Activated CD4-positive, CD25-positive, alpha-beta regulatory T cell treated with anti-CD3 and anti-CD28 coated beads, Interleukin-2, amount 50 U/mL, for 24 hours (primary cell): Measurements from ENCODE around the gene C1QTNF1.
A peak's percentile ranks its signal among the peaks of the same experiment; 100 is the strongest.

ENCODE experiments used
- ATAC-seq, 2 donors: fragments of 150-1000 bp; cut with Tn5 transposase; one replicate each; pipeline ENCODE4 v1.10.0; 2021; ENCODE audit warnings: mild to moderate bottlenecking in 1 of 2, moderate library complexity in 1 of 2

C1QTNF1 gene

DNA sequence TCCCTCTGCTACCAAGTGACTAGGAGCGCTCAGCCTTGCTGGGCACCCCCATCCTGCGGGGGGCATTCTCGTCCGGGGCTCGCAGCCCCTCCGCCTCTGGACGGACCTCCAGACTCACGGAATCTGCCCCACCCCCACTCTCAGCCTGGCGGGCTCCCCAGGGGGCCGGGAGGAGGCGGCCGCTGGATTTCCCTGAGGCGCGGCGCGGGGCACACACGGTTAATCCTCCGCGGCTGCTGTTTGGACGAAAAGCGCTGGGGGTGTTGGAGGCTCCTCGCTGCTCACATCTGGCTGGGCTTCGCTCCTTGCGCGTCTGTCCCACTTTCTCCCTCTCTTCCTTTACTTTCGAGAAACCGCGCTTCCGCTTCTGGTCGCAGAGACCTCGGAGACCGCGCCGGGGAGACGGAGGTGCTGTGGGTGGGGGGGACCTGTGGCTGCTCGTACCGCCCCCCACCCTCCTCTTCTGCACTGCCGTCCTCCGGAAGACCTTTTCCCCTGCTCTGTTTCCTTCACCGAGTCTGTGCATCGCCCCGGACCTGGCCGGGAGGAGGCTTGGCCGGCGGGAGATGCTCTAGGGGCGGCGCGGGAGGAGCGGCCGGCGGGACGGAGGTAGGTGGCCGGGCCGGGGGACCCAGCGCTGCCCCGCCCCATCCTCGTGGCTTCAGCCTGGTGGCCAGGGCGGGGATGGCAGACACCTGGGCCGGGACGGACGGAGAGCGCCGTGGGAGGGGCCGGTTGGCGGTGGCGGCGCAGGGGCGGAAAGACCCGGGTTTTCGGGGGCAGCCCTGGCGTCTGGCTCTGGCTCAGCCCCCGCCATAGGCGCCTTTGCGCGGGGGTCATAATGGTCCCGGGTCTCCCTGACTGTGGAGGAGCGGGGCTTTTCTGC, at the start of gene C1QTNF1:
Gene C1QTNF1 (plus strand): TSS at position 284 of the 886 bp plus-strand sequence. CDS start 19,800 bp downstream, outside the sequence.
- ATAC-seq = peak; percentile 69 to 70

GRCh38 chr17:78974635-78975591, 49.1 kb upstream of the C1QTNF1 start:
- ATAC-seq = no peak

GRCh38 chr17:78976907-78977680, 46.9 kb upstream of the C1QTNF1 start:
- ATAC-seq = no peak

DNA sequence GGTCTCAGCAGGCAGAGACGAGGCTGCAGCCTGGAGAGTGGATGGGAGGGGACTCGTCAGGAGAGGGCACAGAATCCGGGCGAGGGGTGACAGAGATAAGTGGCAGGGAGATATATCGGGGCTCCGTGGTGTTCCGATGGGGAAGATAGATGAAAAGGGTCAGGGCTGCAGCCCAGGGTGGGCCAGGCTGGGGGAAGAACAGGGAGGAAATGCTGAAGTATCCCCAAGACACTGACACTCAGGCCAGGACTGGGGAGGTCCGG, 46.4 kb upstream of the C1QTNF1 start:
- no peak for ATAC-seq

DNA sequence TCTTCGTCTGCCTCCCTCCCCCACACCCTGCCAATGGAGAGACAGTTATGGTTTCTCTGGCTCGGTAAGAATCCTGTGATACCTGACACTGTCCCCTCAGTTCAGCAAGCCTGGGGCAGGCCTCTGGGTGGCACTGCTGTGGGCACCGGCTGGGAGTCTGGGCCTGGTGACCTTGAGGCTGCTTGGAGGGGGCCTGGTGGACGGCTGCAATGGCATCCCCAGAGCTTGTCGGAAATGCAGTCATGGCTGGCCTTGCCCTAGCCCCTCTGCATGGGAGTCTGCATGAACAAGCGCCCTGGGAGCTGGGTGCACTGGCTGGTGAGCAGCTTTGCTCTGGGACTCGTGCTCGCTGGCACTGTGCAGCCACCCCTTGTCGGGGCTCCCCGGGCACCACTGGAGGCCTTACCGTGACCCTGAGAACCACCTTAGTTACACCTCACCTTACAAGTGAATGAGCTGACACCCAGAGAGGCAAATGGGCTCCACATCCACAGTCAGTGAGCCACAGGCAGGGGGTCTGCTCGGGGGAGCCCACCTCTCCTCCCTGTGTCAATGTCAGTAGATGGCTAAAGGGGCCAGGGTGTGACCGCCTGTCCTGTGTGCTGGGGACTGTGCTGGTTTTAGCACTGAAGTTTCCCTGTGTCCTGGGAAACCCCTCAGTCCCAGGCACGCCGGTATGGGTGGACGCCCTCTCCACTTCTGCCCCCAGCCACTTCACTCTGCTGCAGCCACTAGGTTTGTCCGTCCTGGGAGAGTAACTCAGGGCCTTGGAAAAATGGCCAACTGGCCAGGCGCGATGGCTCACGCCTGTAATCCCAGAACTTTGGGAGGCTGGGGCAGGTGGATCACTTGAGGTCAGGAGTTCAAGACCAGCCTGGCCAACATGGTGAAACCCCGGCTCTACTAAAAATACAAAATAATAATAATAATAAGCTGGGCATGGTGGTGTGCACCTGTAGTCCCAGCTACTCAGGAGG, 45.7 kb upstream of the C1QTNF1 start:
- ATAC-seq = no peak

- peak; percentile 62 to 73 for ATAC-seq
Measured at GRCh38 chr17:78979780-78980623, 44.0 kb upstream of the C1QTNF1 start, which contains the start of gene LGALS3BP. Gene LGALS3BP (minus strand): TSS chr17:78979923. CDS start chr17:78977191, 2,732 bp downstream.

DNA sequence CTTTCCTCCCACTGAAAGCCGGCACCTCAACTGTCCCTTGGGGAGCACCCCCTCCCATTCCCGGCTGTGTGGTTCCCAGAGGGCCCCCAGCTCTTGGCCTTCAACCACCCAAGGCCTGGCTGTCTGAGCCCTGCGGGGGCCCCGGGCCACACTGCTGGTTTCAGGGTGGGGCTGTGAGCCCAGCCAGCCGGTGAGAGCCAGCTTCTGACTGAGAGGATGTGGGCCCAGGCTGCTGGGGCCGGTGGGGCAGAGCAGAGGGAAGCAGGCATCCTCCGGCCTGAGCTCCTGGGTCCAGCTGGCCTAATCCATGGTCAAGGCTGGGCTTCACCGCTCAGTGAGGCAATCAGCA, 43.4 kb upstream of the C1QTNF1 start:
- ATAC-seq = no peak

GRCh38 chr17:78981010-78981888, 42.7 kb upstream of the C1QTNF1 start:
- ATAC-seq = no peak

GRCh38 chr17:78985395-78985794, 38.6 kb upstream of the C1QTNF1 start:
- no peak for ATAC-seq

- ATAC-seq = peak in 1 of 2 donors; percentile 55
Measured at GRCh38 chr17:78986048-78986648, 37.8 kb upstream of the C1QTNF1 start.

DNA sequence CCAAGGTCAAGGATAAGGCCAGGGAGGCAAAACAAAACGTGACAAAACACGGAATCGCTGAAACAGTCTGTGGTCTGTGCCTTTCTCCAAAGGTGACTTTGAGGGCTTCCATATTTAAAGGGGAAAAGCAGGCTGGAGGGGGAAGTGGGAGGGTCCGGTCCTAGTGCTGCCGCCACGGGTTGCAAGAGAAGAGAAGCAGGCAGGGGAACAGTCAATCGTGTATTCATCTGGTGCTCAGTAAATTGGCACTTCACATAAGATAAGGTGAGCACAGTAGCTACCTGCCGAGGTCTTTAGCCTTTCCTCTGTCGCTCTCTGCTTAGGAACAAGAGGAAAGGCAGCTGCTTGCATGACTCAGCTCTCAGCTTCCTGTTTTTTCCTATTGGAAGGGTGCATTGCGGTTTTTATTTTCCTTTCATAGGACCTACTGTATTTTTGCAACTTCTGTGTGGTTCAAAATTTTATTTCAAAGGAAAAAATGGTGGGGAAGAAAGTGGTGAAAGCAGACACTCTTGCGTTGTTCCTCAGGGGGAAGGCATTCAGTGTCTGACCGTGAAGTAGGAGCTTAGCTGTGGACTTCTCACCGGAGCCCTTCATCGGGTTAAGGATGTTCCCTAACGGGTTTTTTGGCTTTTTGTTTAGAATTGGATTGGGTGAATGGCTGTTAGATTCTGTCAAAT, 37.2 kb upstream of the C1QTNF1 start:
- ATAC-seq = no peak

DNA sequence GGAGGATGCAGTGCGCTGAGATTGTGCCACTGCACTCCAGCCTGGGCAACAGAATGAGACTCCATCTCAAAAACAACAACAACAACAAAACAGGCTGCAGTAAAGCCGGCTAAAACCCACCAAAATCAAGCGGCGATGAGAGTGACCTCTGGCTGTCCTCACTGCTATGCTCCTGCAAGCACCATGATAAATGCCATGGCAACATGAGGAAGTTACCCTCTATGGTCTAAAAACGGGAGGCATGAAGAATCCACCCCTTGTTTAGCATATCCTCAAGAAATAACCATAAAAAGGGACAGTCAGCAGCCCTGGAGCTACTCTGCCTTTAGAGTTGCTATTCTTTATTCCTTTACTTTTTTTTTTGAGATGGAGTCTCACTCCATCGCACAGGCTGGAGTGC, 35.8 kb upstream of the C1QTNF1 start:
- no peak for ATAC-seq

DNA sequence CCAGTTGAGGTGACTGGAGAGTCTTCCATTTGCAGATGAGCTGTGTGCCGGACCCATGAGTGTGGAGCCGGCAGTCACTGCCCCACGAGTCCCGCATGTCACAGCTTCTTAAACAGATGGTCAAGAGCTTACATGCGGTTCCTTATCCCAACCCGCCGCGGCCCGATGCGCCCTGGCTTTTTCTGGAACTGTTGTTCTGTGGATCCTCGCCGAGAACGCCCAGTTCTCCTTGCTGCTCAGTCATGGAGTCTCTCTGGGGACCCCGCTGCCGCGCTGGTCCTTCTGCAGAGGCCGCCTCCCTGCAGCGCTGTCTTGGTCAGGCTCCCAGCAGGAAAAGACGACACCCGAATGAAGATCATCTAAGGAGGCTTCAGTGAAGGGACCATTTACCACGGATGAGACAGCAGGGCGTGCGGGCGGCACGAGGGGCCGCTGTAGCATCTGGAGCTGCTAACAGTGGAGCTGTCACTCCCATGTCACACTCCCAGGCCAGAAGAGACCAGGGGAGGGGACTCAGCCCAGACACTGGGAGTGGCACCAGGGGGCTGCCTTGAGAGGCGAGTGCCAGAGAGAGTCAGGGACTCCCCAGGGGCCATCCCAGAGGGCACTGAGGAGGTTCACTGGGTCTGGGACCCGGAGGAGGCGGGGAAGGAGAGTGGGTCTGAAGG, 33.5 kb upstream of the C1QTNF1 start:
- ATAC-seq = no peak

DNA sequence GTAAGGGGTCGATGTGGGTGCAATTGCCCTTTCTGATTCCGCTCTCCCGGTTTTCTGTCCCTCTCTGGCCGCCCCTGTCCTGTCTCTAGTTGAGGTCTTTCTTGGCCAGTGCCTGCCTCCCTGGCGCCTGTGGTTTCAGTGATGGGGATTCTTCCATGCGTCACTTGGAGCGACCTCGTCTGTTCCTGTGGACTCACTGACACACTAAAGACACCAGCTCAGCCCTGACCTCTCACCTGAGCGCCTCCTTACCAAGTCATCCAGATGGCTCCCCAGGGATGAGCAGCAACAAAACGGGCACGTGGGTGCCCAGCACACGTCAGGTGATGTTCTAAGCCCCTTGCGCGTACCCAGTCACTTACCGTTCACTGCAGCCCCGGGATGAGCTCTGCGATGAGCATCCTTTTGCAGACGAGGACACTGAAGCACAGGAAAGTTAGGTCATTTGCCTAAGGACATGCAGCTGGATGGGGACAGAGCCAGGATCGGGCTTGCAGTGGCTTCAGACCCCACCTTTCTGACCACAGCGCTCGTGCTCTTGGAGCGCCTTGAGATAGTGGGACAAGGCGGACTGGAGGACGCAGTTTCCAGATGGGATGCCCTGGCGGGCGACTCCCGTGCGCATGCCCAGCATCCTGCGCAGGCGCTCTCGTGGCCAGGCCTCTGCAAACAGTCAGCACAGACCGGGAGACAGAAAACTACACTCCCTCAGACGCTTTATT, 32.8 kb upstream of the C1QTNF1 start:
- no peak for ATAC-seq

DNA sequence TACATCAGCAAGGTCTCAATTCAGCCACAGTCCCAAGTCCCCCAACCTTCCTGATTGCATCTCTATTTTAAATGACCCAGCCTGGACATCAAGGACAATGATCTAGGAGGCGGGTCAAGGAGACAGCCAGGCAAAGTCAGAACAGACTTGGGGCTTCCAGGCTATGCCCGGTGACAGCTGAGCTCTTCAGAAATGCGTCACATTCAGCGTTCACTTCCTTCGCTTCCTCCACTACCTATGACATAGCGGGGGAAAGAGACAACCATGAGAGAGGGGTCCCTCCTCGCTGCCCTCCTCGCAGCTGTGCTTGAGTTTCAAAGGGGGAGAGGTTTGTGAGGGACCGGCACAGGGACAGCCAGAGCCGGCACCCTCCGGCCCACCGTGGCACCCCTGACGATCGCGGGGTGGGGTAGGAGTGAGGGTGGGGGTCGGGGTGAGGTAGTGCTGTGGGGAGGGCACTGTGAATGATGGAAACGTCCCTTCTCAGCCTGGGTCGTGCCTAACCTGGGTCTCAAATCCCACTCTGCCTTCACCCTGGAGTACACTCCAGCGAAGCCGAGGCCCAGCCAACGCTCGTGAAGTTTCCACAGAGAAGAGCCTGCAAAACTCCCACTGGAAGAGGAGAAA, 31.9 kb upstream of the C1QTNF1 start:
- no peak for ATAC-seq

GRCh38 chr17:78992542-78993212, 31.3 kb upstream of the C1QTNF1 start:
- no peak for ATAC-seq
